HG03442 (cell line): Measurements from ENCODE around the gene GIPC2.
"Not testable (repeated sequence)": the region's sequence is repeated elsewhere in the genome, so short reads cannot be mapped to it uniquely, and the experiment has no call there.

ENCODE experiments used
- ATAC-seq: cut with Tn5 transposase; IDR thresholded peaks from one replicate; pipeline ENCODE4 v1.9.1; 2021; ENCODE audit warnings: mild to moderate bottlenecking, moderate library complexity; ENCODE audit not compliant: unreplicated experiment

Gene GIPC2

DNA sequence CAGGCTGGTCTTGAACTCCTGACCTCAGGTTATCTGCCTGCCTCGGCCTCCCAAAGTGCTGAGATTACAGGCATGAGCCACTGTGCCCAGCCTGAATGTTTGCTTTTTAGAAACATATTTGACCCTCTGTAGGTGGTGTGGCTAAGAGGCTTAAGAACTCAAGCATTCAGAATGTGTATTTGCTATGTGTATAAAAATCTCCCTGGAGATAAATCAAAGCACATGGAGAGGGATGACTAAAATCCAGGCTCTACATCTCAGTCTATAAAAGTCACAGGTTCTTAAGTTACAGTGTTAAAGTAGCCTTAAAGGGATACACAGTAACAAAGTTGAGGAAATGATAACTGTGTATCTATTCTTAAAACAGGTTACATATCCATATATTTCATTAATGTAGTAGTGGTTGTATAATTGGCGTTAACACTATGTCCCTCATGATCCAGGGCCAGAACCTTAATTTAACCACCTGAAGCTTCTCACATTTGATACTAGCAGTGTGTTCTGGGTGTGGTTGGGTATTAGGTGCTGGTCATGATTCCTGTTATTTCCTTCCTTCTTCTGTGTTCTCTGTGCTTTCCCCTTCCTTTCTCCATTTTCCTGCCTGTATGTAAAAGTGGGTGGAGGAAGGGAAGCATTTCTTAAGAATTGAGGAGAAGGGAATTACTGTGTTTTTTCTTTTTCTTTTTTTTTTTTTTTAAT, 16.2 kb downstream of the GIPC2 start:
- ATAC-seq: no peak

DNA sequence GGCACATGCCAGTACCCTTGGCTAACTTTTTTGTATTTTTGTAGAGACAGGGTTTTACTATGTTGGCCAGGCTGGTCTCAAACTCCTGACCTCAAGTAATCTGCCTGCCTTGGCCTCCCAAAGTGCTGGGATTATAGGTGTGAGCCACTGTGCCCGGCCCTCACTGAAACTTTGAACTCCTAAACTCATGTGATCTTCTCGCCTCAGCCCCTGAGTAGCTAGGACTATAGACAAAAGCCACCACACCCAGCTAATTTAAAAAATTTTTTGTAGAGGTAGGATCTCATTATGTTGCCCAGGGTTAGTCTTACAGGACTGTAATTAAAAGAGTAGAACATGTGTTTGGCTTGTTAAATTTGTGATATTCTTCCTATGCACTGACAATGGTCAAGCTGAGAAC, 19.1 kb downstream of the GIPC2 start:
- not testable (repeated sequence) for ATAC-seq

DNA sequence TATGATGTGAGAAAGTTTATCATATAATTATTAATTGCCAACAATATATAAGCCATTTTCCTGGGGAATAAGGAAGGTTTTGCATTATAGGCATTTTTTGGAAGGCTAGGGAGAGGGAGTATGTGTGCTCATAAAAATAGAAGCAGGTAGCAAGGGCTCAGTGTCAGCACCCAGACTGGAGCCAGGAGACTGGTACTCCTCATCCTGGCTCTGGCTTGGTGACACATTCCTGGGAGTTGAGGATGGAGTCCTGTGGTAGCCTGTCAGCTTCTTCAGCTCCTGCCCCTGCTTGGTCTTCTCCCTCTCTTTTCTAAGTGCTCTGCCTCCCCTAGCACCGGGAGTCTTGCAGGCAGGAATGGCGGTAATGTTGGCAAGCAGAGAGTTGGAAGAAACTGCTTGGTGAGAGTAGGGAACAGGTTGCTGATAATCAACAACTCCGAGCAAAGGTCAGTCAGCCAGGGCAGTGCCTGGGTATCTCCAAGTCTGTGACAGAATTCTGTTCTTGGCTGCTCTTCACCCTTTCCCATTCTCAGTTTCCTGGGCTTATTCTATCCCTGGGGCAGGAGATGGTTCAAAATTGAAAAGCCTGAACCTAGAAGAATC, 23.0 kb downstream of the GIPC2 start:
- no peak for ATAC-seq

DNA sequence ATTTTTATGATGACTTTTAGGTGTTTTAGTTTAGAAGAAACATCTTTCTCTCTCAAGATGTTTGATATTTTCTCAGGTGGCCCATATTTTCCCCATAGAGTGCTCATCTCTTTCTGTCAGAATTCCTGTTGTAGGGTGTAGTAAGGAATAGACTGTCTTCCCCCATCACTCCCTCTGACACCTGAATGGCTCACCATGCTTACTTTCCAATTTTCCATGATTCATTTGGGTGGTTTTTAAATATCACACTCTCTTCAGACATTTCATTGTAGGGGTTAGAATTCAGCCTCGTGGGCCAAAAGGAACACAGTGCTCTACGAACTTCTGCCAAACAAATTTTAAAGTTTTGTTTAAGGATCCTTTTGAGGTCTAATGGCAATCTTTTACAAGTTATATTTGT, 24.0 kb downstream of the GIPC2 start:
- no peak for ATAC-seq

DNA sequence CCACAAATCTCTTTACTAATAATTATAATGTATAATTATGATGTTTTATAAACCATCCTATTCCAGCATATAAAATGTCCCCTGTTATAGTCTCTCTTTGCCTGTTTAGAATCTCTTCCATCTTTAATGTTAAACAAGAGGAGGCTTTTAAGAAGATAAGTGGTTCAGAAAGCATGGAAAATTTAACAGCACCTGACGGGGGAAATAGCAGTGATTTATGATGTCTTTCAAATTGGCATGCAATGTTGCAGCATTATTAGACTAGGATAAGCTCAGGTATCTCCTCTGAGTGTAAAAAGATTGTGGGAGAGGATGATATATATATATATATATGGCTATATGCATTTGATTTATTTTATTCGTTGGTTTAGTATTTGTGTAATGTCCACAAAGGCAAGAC, 24.4 kb downstream of the GIPC2 start:
- ATAC-seq: no peak

DNA sequence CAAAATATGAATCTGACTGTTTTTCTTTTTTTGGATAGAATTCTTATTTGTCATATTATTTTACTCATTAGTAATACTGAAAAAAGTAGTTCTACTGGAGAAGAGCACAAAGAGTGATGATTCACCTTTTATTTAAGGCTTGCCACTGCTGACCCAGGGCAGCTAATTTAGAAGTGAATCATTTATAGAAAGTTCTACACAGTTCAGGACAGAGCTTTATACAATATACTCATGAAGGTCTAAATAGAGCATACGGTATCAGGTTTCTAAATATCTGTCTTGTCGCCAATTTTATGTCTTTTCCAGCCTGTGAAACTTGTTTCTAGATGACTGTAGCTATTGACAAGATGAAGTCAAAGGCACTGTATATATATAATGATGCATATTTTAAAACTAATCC, 25.0 kb downstream of the GIPC2 start:
- peak; percentile 86 for ATAC-seq

DNA sequence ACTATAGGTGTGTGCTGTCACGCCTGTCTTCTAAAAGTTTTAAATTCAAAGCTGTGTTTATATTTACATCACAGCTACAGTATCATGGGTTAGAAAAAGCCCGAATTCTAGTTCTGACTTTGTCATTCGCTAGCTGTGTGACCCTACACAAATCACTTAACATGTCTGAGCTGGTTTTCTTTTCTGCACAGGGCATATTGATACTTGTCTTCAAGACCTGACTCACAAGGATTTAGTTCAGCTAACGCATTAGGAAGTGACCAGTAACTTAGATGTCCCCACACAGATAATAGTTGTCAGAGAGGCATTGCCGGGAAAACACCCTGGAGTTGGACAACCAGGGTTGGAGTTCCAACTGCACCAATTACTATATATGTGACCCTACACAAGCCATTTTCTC, 25.9 kb downstream of the GIPC2 start:
- ATAC-seq: no peak

DNA sequence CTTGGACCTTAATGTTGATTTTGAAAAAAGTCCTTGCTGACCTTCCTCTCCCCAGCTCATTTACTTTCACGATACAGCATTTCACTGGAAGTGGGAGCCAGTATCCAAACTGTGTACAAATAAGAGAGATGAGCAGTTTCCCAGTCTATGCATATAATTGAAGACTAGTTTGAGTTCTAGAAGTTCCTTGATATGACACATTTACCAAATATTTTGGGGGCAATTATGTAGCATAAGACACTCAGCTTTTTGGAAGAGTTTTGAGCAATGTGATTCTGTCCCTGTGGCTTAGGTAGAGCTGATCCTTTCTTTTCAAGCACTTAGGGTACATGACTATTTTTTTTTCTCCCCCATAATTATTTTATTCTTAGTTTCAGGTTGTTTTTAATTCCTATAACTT, 26.4 kb downstream of the GIPC2 start:
- no peak for ATAC-seq

DNA sequence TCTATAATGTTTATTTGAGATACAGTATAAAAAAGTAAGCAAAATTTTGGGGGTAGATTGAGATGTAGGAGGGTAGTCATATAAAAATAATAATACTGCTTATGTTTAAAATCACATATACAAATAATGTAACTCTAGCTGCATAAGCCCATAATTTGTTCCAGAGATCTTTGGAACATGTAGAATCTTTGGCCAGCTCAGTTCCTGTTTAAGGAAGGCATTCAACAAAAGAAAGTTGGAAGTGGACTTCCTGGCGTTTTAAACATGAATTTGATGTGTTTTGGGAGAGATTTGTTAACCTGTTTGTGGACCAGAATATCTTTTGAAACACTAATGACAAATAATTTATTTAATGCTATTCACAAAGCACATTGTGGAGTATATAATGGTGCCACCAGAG, 27.7 kb downstream of the GIPC2 start:
- ATAC-seq: no peak

DNA sequence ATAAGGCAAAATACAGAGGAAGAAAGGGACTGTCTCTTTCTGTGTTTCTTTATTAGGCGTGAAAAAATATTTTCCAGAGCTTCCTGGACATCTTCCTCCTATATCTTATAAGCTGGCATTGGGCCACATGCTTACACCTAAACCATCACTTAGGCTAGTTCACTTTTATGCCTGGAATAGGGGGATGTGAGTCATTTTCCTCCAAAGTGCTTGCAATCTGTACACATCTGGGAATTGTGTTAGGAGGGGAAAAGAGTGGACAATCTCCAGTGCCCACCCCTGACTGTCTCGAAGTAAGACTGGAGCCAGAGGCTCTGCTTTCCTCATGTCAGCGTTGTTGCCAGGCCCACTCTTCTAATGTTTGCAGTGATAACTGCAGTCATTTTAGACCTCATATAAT, 29.9 kb downstream of the GIPC2 start:
- ATAC-seq: no peak

DNA sequence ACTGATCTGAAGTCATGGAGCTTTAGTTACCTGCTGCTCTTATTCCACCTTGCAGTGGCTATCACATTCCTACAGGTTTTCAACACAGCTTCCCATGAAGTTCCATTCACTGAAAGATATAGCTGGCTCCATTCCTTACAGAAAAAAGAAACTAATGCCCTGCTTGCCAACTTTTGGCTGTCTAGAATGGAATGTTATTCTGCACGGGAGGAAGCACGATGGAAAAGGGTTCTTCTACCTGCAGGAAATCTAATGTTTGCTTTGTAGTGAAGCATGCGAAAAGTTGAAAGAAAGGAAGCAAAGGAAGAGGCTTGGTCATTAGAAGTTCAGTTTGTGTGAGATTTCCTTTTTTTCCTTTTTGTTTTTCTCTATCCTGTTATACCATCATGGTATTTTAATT, 32.6 kb downstream of the GIPC2 start:
- no peak for ATAC-seq

DNA sequence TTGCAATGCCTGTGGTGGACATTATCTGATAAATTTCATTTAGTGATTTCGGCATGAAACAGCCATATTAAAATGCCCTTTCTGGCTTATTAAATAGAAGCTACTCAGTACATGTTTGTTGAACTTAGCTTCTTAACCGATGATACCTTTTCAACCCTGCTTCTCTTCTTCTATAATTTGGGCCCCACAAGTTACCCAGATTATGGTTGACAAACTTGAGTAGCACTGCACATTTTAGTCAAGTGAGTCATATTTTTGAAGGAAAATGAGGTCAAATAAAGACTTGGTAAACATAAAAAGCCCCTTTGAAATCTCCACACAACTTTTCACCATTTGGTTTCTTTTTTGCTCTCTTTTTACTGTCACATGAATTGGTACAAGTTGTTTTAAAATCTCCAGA, 33.8 kb downstream of the GIPC2 start:
- no peak for ATAC-seq

DNA sequence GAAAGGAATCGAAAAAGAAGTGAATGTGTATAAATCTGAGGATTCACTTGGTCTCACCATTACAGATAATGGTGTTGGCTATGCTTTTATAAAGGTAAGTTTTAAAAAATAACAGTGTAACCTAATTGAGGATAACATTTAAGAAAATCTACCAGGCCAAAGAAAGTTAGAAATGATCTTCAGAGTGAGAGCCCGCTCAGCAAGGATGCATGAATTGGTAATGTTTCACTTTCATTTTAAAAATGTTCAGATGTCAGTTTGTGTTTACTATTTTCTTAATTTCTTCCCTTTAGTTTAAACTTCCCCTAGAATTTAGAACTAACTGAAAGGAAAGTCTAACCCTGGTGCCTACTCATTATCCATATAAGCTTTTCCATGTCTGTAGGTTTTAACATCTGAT, 35.0 kb downstream of the GIPC2 start:
- no peak for ATAC-seq

DNA sequence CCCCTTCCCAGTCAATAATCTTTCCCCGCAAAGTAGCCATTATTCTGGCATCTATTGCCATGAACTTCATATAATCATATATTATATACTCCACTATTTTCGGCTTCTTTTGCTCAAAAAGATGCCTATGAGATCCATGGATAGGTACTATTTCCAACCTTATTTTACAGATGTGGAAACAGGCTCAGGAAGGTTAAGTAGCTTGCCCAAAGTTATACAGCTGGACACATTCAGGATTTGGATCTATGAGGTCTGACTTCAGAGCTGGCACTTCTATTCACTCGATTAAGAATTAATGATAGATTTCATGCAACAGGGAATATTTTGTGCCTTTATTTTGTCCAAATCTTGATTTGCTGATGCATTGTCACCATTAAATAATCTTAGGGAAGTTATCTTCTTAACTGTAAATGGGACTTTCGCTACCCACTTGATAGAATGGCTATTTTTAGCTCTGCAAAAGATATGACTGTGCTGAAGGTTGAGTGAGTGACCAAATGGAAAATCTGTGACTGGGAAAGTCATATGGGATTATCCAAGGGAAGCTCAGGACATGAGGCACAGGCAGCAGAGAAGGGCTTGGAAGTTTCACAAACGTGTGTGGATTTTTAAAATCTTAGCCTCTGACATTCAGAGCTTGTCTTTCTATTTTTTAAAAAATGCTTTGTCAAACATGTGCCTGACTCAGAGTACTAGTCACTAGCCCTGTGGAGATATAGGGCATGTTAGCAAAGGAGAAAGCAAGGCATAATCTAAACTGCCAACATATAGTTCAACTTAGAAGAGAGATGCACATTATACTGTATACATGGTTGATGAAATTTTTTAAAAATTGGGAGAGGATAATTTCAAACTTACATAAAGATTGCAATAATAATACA, 36.5 kb downstream of the GIPC2 start:
- no peak for ATAC-seq

DNA sequence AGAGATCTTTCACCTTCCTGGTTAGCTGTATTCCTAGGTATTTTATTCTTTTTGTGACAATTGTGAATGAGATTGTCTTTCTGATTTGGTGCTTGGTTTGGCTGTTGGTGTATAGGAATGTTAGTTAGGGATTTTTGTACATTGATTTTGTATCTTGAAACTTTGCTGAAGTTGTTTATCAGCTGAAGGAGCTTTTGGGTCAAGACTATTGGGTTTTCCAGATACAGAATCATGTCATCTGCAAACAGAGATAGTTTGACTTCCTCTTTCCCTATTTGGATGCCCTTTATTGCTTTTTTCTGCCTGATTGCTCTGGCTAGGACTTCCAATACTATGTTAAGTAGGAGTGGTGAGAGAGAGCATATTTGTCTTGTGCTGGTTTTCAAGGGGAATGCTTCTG, 38.9 kb downstream of the GIPC2 start:
- ATAC-seq: not testable (repeated sequence)

DNA sequence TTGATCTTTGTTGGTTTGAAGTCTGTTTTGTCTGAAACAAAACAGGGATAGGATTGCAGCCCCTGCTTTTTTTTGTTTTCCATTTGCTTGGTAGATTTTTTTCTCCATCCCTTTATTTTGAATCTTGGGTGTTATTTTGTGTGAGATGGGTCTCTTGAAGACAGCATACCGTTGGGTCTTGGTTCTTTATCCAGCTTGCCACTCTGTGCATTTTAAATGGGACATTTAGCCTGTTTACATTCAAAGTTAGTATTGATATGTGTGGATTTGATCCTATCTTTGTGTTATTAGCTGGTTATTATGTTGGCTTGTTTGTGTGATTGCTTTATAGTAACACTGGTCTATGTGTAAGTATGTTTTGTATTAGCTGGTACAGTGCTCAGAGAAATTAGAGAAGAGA, 40.9 kb downstream of the GIPC2 start:
- no peak for ATAC-seq

DNA sequence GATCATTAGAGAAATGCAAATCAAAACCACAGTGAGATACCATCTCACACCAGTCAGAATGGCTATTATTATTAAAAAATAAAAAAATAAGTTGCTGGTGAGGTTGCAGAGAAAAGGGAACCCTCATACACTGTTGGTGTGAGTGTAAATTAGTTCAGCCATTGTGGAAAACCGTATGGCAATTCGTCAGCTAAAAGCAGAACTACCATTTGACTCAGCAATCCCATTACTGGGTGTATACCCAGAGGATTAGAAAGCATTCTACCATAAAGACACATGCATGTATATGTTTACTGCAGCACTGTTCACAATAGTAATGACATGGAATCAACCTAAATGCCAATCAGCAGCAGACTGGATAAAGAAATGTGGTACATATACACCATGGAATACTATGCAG, 42.2 kb downstream of the GIPC2 start:
- no peak for ATAC-seq

DNA sequence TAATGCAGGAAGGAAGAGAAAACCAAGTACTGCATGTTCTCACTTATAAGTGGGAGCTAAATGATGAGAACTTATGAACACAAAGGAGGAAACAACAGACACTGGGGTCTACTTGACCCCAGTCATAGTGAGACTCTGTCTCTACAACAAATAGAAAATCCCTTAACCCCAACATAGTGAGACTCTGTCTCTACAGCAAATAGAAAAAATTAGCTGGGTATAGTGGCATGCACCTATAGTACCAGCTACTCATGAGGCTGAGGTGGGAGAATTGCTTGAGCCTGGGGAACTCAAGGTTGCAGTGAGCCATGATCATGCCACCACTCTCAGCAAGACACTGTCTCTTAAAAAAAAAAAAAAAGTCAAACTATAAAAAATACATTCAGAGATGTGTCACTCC, 42.7 kb downstream of the GIPC2 start:
- ATAC-seq: no peak

DNA sequence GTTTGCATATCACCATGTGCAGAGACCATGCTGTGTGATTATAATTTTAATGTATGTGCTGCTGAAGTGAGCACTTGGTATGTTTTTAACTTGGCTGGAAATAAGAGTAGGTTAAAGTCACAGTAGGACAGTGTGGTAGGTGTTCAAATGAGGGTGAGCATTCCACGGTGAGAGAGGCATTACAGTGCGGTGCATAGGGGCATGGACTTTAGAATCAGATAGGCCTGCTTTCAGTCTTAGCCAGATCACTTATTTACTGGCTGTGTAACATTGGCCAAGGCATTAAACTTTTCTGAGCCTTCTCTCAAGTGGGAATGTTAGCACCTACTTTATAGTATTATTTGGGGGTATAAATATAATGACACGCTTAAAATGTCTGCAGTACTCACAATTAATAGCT, 43.2 kb downstream of the GIPC2 start:
- ATAC-seq: no peak

DNA sequence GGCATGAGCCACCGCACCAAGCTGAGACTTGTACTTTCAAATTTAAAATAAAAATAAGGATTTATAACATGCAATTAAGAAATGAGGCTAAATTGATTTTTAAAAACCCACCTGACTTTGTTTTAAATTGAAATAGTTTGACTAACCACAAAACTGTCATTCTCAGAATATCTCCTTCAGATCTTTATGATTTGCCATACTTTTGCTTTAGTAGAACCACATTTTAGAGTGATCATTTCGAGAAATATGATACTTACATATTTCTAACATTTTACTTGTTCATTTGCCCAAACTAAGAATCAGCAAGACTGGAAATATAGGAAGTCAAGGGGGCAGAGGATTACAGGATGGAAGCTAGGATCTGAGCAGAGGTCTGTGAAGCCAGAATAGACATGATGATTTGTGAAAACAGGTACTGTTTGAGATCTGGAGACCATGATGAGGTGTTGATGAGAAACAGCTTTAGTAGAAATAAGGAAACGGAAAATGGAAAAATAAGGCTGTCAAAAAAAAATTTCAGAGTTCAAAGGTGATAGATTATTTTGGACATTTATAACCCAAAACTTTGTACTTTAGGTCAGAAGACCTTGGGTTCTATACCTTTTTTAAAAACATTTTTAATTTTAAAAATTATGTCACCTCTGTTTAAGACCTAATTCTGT, 44.8 kb downstream of the GIPC2 start:
- no peak for ATAC-seq

DNA sequence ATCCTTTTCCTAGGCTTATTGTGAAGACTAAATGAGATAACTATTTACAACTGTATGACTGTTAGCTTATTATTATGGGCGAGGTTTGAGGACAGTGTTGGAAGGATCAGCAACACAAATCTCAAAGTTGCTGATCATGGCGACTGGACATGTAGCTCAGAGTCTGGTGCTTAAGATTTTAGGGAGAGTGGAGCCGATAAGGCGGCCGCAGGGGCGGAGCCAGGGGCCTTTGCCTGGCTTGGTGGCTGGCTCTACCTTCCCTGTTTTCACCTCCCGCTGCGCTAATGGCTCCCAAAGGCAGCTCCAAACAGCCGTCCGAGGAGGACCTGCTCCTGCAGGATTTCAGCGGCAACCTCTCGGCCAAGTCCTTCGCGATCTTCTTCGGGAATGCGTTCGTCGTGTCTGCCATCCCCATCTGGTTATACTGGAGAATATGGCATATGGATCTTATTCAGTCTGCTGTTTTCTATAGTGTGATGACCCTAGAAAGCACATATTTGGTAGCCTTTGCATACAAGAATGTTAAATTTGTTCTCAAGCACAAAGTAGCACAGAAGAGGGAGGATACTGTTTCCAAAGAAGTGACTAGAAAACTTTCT, 45.5 kb downstream of the GIPC2 start:
- no peak for ATAC-seq
